ENCODE results near the gene SLC25A29.
"Not testable (repeated sequence)": the region's sequence is repeated elsewhere in the genome, so short reads cannot be mapped to it uniquely, and the experiment has no call there.

SLC25A29 gene

GRCh38 chr14:100292776-100293461 lies 13.3 kb downstream of the SLC25A29 start:
- no peak for DNase-seq (ENCODE audit: low read depth)

- DNase-seq (ENCODE audit: low read depth): no peak
These were observed 13.9 kb downstream of the SLC25A29 start for GRCh38 chr14:100292301-100292775.

GRCh38 chr14:100291305-100292075 lies 14.8 kb downstream of the SLC25A29 start:
- DNase-seq (ENCODE audit: low read depth): no peak

GRCh38 chr14:100290607-100291304 lies 15.5 kb downstream of the SLC25A29 start:
- no peak for DNase-seq (ENCODE audit: low read depth)

- no peak for DNase-seq (ENCODE audit: low read depth)
These were observed 16.2 kb downstream of the SLC25A29 start for GRCh38 chr14:100289916-100290606.

GRCh38 chr14:100288382-100289185 lies 17.7 kb downstream of the SLC25A29 start:
- DNase-seq (ENCODE audit: low read depth): no peak

GRCh38 chr14:100287998-100288295 lies 18.3 kb downstream of the SLC25A29 start:
- DNase-seq (ENCODE audit: low read depth): not testable (repeated sequence)

- DNase-seq (ENCODE audit: low read depth): no peak
These were observed 18.8 kb downstream of the SLC25A29 start for GRCh38 chr14:100287202-100287997.

- DNase-seq (ENCODE audit: low read depth): no peak
These were observed 19.6 kb downstream of the SLC25A29 start for GRCh38 chr14:100286484-100287191.

- no peak for DNase-seq (ENCODE audit: low read depth)
These were observed 20.3 kb downstream of the SLC25A29 start for GRCh38 chr14:100285913-100286400.

- peak; percentile 65 for DNase-seq (ENCODE audit: low read depth)
These were observed 21.0 kb downstream of the SLC25A29 start for GRCh38 chr14:100285021-100285912.

- no peak for DNase-seq (ENCODE audit: low read depth)
These were observed 22.0 kb downstream of the SLC25A29 start for GRCh38 chr14:100283984-100284881.

- not testable (repeated sequence) for DNase-seq (ENCODE audit: low read depth)
These were observed 22.8 kb downstream of the SLC25A29 start for GRCh38 chr14:100283436-100283835.

GRCh38 chr14:100282766-100283419 lies 23.4 kb downstream of the SLC25A29 start:
- DNase-seq (ENCODE audit: low read depth): no peak

GRCh38 chr14:100282083-100282350 lies 24.2 kb downstream of the SLC25A29 start:
- DNase-seq (ENCODE audit: low read depth): no peak

GRCh38 chr14:100281286-100282082 lies 24.8 kb downstream of the SLC25A29 start:
- no peak for DNase-seq (ENCODE audit: low read depth)

GRCh38 chr14:100279563-100279962 lies 26.7 kb downstream of the SLC25A29 start:
- DNase-seq (ENCODE audit: low read depth): no peak
